Measurements from ENCODE around the gene PDZD2. TPM values are rescaled to one million over a fixed set of nuclear protein-coding genes. Genes with fewer than 3 reads are reported as not detected.

PDZD2 gene
- total RNA-seq, 4 donors from 2014 or later, result 34.1 to 91.4 (median 51.0) TPM

DNA sequence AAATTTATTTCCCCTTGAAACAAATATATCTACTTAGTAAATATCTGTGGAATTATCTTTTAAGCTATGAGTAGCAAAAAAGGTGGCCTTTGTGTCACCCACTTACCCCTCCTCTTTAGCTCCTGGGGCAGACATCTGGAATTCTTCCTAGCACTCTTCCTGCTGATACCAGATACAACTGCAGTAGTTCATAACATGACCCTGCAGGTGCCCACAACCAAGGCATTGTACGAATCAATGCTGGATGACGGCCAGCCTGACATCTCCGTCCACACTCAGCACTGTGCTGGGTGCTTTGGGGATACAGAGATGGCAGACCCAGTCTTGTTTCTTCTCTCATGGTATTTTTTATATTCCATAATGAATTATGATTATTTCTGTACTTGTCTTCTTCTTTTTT, 382.8 kb downstream of the PDZD2 start:
- TF ChIP-seq, protein P1, sequence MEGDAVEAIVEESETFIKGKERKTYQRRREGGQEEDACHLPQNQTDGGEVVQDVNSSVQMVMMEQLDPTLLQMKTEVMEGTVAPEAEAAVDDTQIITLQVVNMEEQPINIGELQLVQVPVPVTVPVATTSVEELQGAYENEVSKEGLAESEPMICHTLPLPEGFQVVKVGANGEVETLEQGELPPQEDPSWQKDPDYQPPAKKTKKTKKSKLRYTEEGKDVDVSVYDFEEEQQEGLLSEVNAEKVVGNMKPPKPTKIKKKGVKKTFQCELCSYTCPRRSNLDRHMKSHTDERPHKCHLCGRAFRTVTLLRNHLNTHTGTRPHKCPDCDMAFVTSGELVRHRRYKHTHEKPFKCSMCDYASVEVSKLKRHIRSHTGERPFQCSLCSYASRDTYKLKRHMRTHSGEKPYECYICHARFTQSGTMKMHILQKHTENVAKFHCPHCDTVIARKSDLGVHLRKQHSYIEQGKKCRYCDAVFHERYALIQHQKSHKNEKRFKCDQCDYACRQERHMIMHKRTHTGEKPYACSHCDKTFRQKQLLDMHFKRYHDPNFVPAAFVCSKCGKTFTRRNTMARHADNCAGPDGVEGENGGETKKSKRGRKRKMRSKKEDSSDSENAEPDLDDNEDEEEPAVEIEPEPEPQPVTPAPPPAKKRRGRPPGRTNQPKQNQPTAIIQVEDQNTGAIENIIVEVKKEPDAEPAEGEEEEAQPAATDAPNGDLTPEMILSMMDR (IDR thresholded peaks at IDR 0.05; ENCODE audit: low read depth), result no peak

DNA sequence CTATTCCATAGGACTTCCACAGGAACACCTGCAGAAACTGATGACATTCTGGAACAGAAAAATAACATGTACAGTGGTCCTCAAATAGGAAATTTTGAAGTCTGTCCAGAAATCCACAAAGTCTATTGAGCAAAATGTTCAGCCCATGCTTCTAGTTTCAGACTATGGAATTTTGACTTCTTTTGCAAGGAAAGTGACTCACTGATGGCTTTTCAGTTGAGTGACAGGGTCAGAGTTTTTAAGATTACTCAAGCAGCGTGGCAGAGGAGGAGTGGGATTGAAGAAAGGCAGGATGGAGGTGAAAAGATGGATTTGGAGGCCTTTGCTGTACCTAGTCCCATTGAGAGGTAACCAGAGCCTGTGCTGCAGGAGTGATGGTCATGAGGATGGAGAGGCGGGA, 383.7 kb downstream of the PDZD2 start:
- TF ChIP-seq, protein P1 (IDR thresholded peaks at IDR 0.05; ENCODE audit: low read depth), result no peak

DNA sequence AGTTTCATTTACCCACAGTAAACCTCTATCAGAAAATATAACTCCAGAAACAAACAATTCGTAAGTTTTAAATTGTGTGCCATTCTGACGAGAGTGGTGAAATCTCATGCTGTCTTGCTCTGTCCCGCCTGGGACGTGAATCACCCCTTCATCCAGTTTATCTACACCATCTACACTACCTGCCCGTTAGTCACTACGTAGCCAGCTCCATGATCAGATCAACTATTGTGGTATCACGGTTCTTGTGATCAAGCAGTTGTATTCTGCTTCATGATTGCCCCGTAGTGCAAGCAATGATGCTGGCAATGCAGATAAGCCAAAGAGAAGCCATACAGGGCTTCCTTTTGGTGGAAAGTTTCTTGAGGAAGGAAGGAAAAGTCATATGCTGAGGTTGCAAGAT, 384.9 kb downstream of the PDZD2 start:
- TF ChIP-seq, protein P1 (IDR thresholded peaks at IDR 0.05; ENCODE audit: low read depth), result no peak

DNA sequence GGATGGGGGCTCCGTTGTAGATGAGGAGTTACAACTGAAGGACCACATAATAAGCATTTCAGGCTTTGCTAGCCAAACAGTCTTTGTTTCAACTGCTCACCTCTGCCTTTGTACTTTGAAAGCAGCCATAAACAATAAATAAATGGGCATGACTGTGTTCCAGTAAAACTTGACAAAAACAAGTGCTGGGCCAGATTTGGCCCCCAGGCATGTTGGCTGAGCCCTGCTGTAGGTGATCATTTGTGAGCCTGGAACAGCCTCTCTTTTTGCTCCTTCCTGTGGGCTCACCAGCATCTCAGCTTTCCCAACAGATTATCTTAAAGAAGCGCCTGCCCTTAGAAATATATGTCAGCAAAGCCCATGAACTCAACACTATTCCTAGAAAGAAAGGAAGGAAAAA, 385.8 kb downstream of the PDZD2 start:
- TF ChIP-seq, protein P1 (IDR thresholded peaks at IDR 0.05; ENCODE audit: low read depth), result no peak

DNA sequence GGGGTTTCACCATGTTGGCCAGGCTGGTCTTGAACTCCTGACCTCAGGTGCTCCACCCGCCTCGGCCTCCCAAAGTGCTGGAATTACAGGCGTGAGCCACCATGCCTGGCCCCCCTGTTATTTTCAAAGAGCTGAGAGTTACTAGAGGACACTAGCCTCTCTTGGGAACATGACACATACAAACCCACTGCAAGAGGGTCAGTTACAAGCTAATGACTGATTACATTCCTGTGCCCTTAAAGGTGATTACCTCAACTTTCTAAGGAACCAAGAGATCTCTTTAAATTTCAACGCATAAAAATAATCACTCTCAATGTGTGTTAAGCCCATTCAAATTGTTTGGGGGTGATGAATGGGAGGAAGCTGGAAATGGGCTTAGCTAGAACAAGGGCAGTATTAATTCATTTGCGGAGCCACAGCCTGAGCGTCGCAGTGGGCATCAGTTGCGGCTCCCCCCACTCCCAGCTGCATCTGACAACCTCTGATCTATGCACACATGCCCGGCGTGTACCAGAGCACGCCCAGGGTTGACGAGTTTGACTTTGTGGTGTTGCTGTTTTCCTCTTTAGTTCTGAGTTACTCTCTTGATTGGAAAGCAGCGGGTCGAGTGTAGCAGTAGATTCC, 388.3 kb downstream of the PDZD2 start:
- TF ChIP-seq, protein P1 (IDR thresholded peaks at IDR 0.05; ENCODE audit: low read depth), result no peak

DNA sequence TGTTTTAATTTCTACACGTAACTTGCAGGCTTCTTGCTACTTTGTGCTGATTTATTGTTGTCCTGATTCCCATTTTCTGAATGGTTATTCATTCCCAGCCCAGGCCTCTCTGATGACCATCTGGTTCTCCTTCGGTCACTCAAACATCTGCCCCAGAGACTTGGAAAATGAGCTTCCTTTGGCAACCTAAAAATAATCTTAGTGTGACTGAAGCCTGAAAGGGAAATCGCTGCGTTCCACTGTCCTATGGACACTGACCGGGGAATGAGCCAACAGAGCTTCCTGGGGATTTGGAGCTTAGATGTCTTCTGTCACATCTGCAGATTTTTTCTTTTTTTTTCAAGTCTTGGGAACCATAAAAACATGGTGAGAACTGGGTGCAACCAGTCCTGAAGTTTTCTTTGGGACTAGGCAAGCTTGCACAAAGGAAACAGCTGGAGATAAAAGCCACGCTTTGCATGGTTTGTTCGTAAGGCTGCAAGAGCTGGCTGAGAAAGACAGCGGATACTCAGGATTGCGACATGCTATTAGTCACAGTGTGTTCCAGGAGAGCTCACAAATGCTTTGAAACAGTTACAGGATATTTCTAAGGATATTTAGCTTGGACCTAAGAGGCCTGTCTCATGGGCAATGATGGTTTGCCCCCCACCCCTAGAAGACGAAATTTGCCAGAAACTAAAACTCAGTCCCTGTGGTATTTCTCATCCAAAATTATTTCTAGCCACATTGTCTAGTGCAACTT, 389.0 kb downstream of the PDZD2 start:
- TF ChIP-seq, protein P1 (IDR thresholded peaks at IDR 0.05; ENCODE audit: low read depth), result no peak

DNA sequence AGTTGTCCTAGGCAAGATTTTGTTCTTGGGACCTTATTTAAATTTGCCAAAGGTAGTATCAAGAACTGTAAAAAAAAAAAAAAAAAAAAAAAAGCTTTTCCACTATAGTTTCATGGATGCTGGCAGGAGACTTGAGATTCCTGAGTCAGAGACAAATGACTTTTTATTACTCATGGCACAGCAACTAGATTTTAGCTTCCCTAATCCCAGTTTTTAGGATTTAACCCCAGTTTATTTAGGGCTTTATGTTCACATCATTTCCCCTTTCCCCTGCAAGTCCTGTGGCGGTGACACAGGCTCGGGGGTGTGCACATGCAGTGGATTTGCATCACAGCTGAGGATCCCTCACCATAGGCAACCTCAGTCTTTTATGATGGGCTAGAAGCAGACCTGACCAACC, 390.3 kb downstream of the PDZD2 start:
- TF ChIP-seq, protein P1 (IDR thresholded peaks at IDR 0.05; ENCODE audit: low read depth), result no peak

Measured in subcutaneous adipose tissue (tissue), 4 donors.